Stomach smooth muscle (tissue), 2 donors: Measurements from ENCODE around the gene GPS1.
"Not testable (repeated sequence)": the region's sequence is repeated elsewhere in the genome, so short reads cannot be mapped to it uniquely, and the experiment has no call there.

ENCODE experiments used
- H3K27ac ChIP-seq: one replicate; pipeline ENCODE4 v1.7.0; 2013; ENCODE audit warnings: mild to moderate bottlenecking, low read length, inconsistent platforms
- H3K27me3 ChIP-seq, 2 donors: one replicate each; pipeline ENCODE4 v1.7.0; 2013; ENCODE audit warnings: low read length in 2 of 2; ENCODE audit not compliant: insufficient read depth in 2 of 2, control insufficient read depth in 1 of 2
- H3K36me3 ChIP-seq, 2 donors: one replicate each; pipeline ENCODE4 v1.7.0; 2013; ENCODE audit warnings: low read length in 2 of 2; ENCODE audit not compliant: control insufficient read depth in 2 of 2, insufficient read depth in 2 of 2
- H3K4me1 ChIP-seq: one replicate; pipeline ENCODE4 v1.7.0; 2013; ENCODE audit warnings: low read length; ENCODE audit not compliant: control insufficient read depth, insufficient read depth
- H3K4me3 ChIP-seq, 2 donors: one replicate each; pipeline ENCODE4 v1.7.0; 2013; ENCODE audit warnings: low read length in 2 of 2
- H3K9ac ChIP-seq, 2 donors: one replicate each; pipeline ENCODE4 v1.7.0; 2013; ENCODE audit warnings: low read length in 2 of 2, mild to moderate bottlenecking in 1 of 2
- H3K9me3 ChIP-seq, 2 donors: one replicate each; pipeline ENCODE4 v1.7.0; 2013; ENCODE audit warnings: low read length in 2 of 2; ENCODE audit not compliant: control insufficient read depth in 2 of 2
- donor health status: healthy.
- donor health status: Pancreatic carcinoma.

GPS1 gene

GRCh38 chr17:82037092-82037888, 14.4 kb upstream of the GPS1 start, which contains the start of gene DCXR:
Gene DCXR (minus strand): TSS chr17:82037697. CDS start chr17:82037682, 15 bp downstream.
- Histone ChIP-seq H3K27ac (peak within 1 kb of the TSS; percentile 88), H3K9ac (peak within 1 kb of the TSS; percentile 82 to 92), H3K9me3 (no peaks in the 10 kb centered on the region), H3K36me3 (no peaks in the 10 kb centered on the region), H3K27me3 (peaks cover 0 to 9% of the 10 kb centered on the region in 2 donors), H3K4me3 (peak within 1 kb of the TSS; percentile 78 to 81), H3K4me1 (peaks cover 28% of the 10 kb centered on the region)

- H3K27ac ChIP-seq, result peak overlapping the region; percentile 88
- peak overlapping the region; percentile 48 to 81 for H3K4me3 ChIP-seq
- H3K36me3 ChIP-seq, result no peaks in the 10 kb centered on the region
- peaks cover 0 to 4% of the 10 kb centered on the region in 2 donors for H3K27me3 ChIP-seq
- no peaks in the 10 kb centered on the region for H3K9me3 ChIP-seq
- peaks cover 25% of the 10 kb centered on the region for H3K4me1 ChIP-seq
- H3K9ac ChIP-seq, result peak overlapping the region in 1 of 2 donors; percentile 73
Measured at GRCh38 chr17:82037889-82038195, 13.9 kb upstream of the GPS1 start.

- peaks cover 25% of the 10 kb centered on the region for H3K4me1 ChIP-seq
- not testable (repeated sequence) for H3K9me3 ChIP-seq, H3K4me3 ChIP-seq, H3K36me3 ChIP-seq, H3K27me3 ChIP-seq, H3K9ac ChIP-seq, H3K27ac ChIP-seq
Measured at GRCh38 chr17:82038796-82039409, 12.8 kb upstream of the GPS1 start.

GRCh38 chr17:82039695-82040299, 11.9 kb upstream of the GPS1 start:
- Histone ChIP-seq H3K36me3 (no peaks in the 10 kb centered on the region), H3K4me3 (no peak overlapping the region), H3K9ac (no peak overlapping the region), H3K4me1 (peaks cover 25% of the 10 kb centered on the region), H3K27ac (no peak overlapping the region), H3K27me3 (no peaks in the 10 kb centered on the region), H3K9me3 (no peaks in the 10 kb centered on the region)

GRCh38 chr17:82041144-82041814, 10.4 kb upstream of the GPS1 start:
- no peak overlapping the region for H3K9ac ChIP-seq

GRCh38 chr17:82042649-82043048, 9.0 kb upstream of the GPS1 start:
- H3K27me3 ChIP-seq, result no peaks in the 10 kb centered on the region
- no peak overlapping the region for H3K9ac ChIP-seq
- no peak overlapping the region for H3K4me3 ChIP-seq
- H3K4me1 ChIP-seq, result peaks cover 4% of the 10 kb centered on the region
- peaks cover 4 to 6% of the 10 kb centered on the region in 2 donors for H3K36me3 ChIP-seq
- no peak overlapping the region for H3K27ac ChIP-seq
- H3K9me3 ChIP-seq, result no peaks in the 10 kb centered on the region

More at GRCh38 chr17:82041144-82041814, 10.4 kb upstream of the GPS1 start:
- H3K9me3 ChIP-seq, result no peaks in the 10 kb centered on the region
- no peaks in the 10 kb centered on the region for H3K36me3 ChIP-seq
- no peak overlapping the region for H3K4me3 ChIP-seq
- peaks cover 17% of the 10 kb centered on the region for H3K4me1 ChIP-seq
- H3K27ac ChIP-seq, result no peak overlapping the region
- H3K27me3 ChIP-seq, result no peaks in the 10 kb centered on the region

- Histone ChIP-seq H3K27me3 (no peaks in the 10 kb centered on the region), H3K4me1 (no peaks in the 10 kb centered on the region), H3K27ac (no peak overlapping the region), H3K9me3 (no peaks in the 10 kb centered on the region), H3K9ac (no peak overlapping the region), H3K36me3 (peaks cover 7 to 8% of the 10 kb centered on the region in 2 donors), H3K4me3 (no peak overlapping the region)
Measured at GRCh38 chr17:82043507-82043906, 8.2 kb upstream of the GPS1 start.

- Histone ChIP-seq H3K27me3 (no peaks in the 10 kb centered on the region), H3K4me3 (no peak overlapping the region), H3K4me1 (peaks cover 13% of the 10 kb centered on the region), H3K27ac (no peak overlapping the region), H3K9me3 (no peaks in the 10 kb centered on the region), H3K36me3 (peaks cover 7 to 14% of the 10 kb centered on the region in 2 donors), H3K9ac (no peak overlapping the region)
Measured at GRCh38 chr17:82045936-82046484, 5.7 kb upstream of the GPS1 start.

GRCh38 chr17:82046903-82047302, 4.8 kb upstream of the GPS1 start:
- Histone ChIP-seq H3K9me3 (no peaks in the 10 kb centered on the region), H3K36me3 (peaks cover 7 to 14% of the 10 kb centered on the region in 2 donors), H3K9ac (no peak overlapping the region), H3K27ac (no peak overlapping the region), H3K4me3 (no peak overlapping the region), H3K27me3 (no peaks in the 10 kb centered on the region), H3K4me1 (peaks cover 14% of the 10 kb centered on the region)

GRCh38 chr17:82047379-82047778, 4.3 kb upstream of the GPS1 start:
- no peak overlapping the region for H3K27ac ChIP-seq
- peaks cover 7 to 14% of the 10 kb centered on the region in 2 donors for H3K36me3 ChIP-seq
- H3K9me3 ChIP-seq, result no peaks in the 10 kb centered on the region
- H3K4me3 ChIP-seq, result no peak overlapping the region
- no peak overlapping the region for H3K9ac ChIP-seq
- H3K27me3 ChIP-seq, result no peaks in the 10 kb centered on the region
- H3K4me1 ChIP-seq, result peaks cover 17% of the 10 kb centered on the region
